Natural killer cell treated with Interleukin-12 subunit alpha and Interleukin-12 subunit beta and Interleukin-15 and Interleukin-18, amount 100 ng/mL, for 72 hours (primary cell): Measurements from ENCODE around the gene AKT1S1. TPM values are rescaled to one million over a fixed set of nuclear protein-coding genes. Genes with fewer than 3 reads are reported as not detected.

ENCODE experiments used
- ATAC-seq, 2 donors: fragments of 150-1000 bp; cut with Tn5 transposase in 1 of 2; sonication (Bioruptor Pico), chemical (Tn5 transposase) in 1 of 2; 2 replicates each; pipeline ENCODE4 v1.10.0; 2021
- DNase-seq: peaks from one replicate; pipeline ENCODE4 v3.0.0; 2022; ENCODE audit warnings: low spot score
- H3K27ac Mint-ChIP-seq, 2 donors: 1 replicate in 1 of 2; 2 replicates in 1 of 2; pipeline ENCODE4 v1.8.0; 2022; ENCODE audit warnings: mixed read lengths in 2 of 2, mild to moderate bottlenecking in 1 of 2, moderate library complexity in 1 of 2
- H3K27me3 Mint-ChIP-seq, 2 donors: 1 replicate in 1 of 2; 2 replicates in 1 of 2; pipeline ENCODE4 v1.8.0; 2022; ENCODE audit warnings: mixed read lengths in 2 of 2
- H3K36me3 Mint-ChIP-seq: one replicate; pipeline ENCODE4 v1.8.0; 2022; ENCODE audit warnings: mixed read lengths
- H3K4me1 Mint-ChIP-seq, 2 donors: 1 replicate in 1 of 2; 2 replicates in 1 of 2; pipeline ENCODE4 v1.8.0; 2022; ENCODE audit warnings: low read depth in 2 of 2, mixed read lengths in 2 of 2, mild to moderate bottlenecking in 1 of 2
- H3K4me3 Mint-ChIP-seq: one replicate; pipeline ENCODE4 v1.8.0; 2022; ENCODE audit warnings: mixed read lengths
- H3K9me3 Mint-ChIP-seq: 2 replicates; pipeline ENCODE4 v1.8.0; 2022; ENCODE audit warnings: mixed read lengths
- total RNA-seq, 2 donors: library from RNA; stranded (reverse); gene quantifications; one replicate each; pipeline ENCODE4 v1.2.3, GENCODE V29; 2022

The AKT1S1 gene
- total RNA-seq, 2 donors from 2014 or later = 16.8 to 32.1 TPM

DNA sequence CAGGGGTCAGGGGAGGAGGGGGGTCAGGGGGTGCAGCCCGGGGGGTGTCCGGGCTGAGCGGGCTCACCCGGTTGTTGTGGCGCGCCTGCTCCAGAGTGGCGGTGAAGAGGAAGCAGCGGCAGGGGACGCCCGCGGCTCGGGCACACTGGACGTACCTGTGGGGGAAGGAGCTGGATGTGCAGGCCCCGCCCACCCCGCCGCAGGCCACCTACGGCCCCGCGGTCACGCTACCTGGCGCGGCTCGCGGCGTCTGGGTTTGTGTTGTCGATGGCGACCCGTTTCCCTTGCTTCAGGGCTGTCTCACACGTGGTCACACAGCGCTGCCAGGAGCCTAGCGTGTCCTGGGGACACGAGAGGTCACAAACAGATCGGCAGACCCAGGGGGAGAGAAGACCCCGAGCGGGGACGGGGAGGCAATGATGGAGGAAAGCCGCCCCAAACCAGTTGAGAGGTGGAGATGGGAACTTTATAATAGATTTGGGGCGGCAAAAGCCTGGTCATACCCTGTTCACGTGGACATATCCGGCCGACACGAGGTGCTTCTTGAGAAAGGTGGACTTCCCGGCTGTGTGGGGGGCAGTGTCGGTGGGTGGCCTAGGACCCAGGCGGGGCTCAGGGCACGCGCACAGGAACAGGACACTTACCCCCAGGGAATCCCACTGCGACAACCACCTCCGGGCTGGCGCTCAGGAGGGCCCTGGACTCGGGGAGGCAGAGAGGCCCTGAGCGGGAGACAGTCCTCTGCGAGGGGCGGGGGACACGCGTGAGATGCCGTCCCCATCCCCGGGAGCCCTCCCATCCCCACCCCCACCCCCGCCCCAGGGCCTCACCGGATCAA is 15.4 kb downstream of the AKT1S1 start:
- Mint-ChIP-seq H3K4me1 (peaks cover 28 to 31% of the 10 kb centered on the region in 2 donors), H3K27me3 (no peaks in the 10 kb centered on the region), H3K27ac (no peak overlapping the region), H3K36me3 (no peaks in the 10 kb centered on the region), H3K4me3 (no peak overlapping the region), H3K9me3 (no peaks in the 10 kb centered on the region)
- ATAC-seq = no peak
- no peak for DNase-seq

DNA sequence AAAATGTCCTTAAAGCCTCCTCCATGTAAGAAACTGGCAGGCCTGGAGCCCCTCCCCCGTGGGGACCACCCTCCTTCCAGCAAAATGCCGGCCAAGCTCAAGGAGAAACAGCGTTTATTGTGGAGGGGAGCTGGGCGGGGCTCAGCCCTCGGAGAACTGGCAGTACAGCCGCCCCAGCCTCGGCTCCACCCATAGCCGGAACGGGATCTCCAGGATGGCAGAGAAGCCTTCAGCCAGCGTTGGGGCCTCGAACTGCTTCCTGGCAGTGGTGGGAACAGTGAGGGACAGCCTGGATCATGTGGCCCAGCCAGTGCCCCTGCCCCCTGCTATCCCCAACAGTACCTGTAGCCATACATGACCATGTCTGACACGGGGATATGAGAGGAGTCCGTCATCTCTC is 16.0 kb downstream of the AKT1S1 start:
- ATAC-seq (no peak), DNase-seq (no peak)
- H3K27ac Mint-ChIP-seq = no peak overlapping the region
- no peaks in the 10 kb centered on the region for H3K9me3 Mint-ChIP-seq
- no peaks in the 10 kb centered on the region for H3K36me3 Mint-ChIP-seq
- H3K27me3 Mint-ChIP-seq = no peaks in the 10 kb centered on the region
- H3K4me3 Mint-ChIP-seq = no peak overlapping the region
- peaks cover 22 to 24% of the 10 kb centered on the region in 2 donors for H3K4me1 Mint-ChIP-seq

DNA sequence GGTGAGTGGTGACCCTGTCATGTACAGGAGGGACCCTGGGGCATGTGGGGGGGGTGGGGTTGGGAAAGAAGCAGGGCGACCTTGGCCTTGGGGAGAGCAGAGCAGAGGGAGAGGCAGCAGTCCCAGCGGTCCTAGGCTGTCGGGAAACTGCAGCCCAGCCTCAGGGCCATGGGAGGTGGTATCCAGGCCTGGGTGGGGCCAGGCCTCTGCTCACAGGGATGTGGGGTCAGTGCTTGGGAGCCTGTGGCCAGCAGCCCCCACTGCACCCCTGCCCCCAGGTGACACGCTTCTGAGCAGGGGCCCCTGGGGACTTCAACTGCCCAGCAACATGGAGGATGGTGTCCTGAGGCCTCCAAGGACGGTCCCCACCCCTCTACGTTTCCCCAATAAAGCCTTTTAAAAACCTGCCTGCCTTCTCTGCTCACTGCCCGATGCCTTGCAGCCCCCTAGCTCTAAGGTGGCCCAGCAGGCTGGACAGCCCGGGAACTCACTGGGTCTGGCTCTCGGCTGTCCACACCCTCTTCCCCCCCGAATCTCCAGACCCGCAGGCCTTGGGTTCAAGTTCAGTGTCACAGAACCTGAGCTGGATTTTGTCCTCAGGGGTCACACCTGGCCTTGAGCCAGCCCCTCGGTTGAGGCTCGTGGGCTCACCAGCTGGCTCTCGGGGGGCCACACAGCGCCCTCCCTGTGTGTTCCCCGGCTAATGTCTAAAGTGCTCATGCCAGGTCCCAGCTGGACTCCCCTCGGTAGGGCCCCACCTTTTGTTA is 16.6 kb downstream of the AKT1S1 start:
- ATAC-seq (no peak), DNase-seq (no peak)
- H3K4me1 Mint-ChIP-seq = peaks cover 17 to 19% of the 10 kb centered on the region in 2 donors
- H3K9me3 Mint-ChIP-seq = no peaks in the 10 kb centered on the region
- no peaks in the 10 kb centered on the region for H3K36me3 Mint-ChIP-seq
- H3K27me3 Mint-ChIP-seq = no peaks in the 10 kb centered on the region
- no peak overlapping the region for H3K4me3 Mint-ChIP-seq
- no peak overlapping the region for H3K27ac Mint-ChIP-seq

DNA sequence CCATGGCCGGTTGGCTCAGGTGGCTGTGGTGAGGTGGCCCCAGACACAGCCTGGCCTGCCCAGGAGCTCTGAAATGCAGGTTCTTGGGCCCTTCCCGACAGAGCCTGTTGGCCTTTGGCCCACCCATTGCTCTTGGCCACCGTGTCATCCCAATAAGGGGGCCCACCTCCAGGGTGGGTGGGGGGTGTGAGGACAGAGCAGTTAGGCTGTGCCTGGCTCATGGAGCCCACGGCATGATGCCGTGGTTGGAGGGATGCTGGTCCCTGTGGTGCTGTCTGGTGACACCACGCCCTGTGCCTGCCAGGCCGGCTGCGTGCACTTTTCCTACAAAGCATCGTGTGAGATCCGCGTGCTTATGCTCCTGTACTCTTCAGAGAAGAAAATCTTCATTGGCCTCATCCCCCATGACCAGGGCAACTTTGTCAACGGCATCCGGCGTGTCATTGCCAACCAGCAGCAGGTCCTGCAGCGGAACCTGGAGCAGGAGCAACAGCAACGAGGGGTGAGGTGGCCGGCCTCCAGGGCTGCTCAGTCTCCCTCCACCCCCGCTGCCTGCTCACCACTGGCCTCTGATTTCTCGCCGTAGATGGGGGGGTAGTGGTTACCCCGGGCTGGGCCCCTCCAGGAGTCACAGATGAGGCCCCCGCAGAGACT is 17.3 kb downstream of the AKT1S1 start:
- Mint-ChIP-seq H3K36me3 (no peaks in the 10 kb centered on the region), H3K4me3 (no peak overlapping the region), H3K27ac (no peak overlapping the region), H3K4me1 (peaks cover 13 to 14% of the 10 kb centered on the region in 2 donors), H3K9me3 (no peaks in the 10 kb centered on the region), H3K27me3 (no peaks in the 10 kb centered on the region)
- ATAC-seq = no peak
- no peak for DNase-seq

DNA sequence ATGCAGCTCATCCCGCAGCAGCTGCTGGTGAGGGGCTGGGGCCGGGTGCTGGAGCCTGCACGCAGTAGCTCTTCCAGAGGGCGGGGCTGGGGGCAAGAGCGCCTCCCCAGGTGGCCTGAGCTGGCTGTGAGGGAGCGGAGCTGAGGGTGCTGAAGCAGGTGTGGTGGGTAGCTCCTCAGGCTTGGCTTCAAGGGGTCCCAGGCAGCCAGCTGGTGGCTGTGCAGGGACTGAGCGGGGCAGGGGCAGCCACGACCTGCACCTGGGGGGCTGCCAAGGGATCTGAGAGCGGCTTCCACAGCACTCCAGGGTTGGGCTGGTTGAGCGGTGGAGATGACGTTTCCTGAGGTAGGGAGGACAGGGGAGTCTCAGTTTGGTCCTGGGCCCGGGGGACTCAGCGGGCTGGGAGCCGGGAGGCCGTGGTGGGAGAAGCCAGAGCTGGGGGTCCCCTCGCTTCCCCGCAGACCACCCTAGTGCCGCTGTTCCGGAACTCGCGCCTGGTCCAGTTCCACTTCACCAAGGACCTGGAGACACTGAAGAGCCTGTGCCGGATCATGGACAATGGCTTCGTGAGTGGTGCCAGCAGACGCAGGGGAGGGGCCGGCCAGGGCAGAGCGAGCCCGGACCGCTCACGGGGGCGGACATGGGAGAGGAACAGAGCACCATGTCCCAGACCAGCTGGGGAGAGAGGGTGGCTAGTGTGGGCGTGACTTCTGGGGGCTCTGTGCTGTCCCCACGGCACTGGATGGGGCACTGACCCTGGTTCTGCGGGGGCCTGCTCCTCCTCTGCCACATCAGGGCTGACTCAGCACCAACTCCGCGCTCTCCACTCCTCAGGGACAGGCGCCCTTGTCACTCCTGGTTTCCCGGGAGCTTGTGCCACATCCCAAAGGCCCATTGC is 18.8 kb downstream of the AKT1S1 start:
- H3K4me1 Mint-ChIP-seq = peaks cover 3 to 4% of the 10 kb centered on the region in 2 donors
- H3K9me3 Mint-ChIP-seq = no peaks in the 10 kb centered on the region
- ATAC-seq = no peak
- H3K27me3 Mint-ChIP-seq = no peaks in the 10 kb centered on the region
- no peak for DNase-seq
- no peak overlapping the region for H3K4me3 Mint-ChIP-seq
- no peak overlapping the region for H3K27ac Mint-ChIP-seq
- H3K36me3 Mint-ChIP-seq = no peaks in the 10 kb centered on the region

DNA sequence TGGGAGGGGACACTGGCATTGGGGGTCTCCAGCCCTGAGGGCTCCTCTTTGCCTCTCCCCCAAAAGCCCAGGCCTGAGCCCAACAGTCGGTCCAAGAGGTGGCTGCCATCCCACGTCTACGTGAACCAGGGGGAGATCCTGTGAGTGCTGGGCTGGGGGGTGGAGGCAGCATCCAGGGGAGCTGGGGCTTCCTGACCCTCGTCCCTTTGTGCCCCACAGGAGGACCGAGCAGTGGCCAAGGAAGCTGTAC is 19.4 kb downstream of the AKT1S1 start:
- H3K4me1 Mint-ChIP-seq = peaks cover under 1% of the 10 kb centered on the region in 2 donors
- no peaks in the 10 kb centered on the region for H3K9me3 Mint-ChIP-seq
- no peaks in the 10 kb centered on the region for H3K27me3 Mint-ChIP-seq
- H3K27ac Mint-ChIP-seq = no peak overlapping the region
- H3K36me3 Mint-ChIP-seq = no peaks in the 10 kb centered on the region
- no peak for DNase-seq
- ATAC-seq = no peak
- H3K4me3 Mint-ChIP-seq = no peak overlapping the region

DNA sequence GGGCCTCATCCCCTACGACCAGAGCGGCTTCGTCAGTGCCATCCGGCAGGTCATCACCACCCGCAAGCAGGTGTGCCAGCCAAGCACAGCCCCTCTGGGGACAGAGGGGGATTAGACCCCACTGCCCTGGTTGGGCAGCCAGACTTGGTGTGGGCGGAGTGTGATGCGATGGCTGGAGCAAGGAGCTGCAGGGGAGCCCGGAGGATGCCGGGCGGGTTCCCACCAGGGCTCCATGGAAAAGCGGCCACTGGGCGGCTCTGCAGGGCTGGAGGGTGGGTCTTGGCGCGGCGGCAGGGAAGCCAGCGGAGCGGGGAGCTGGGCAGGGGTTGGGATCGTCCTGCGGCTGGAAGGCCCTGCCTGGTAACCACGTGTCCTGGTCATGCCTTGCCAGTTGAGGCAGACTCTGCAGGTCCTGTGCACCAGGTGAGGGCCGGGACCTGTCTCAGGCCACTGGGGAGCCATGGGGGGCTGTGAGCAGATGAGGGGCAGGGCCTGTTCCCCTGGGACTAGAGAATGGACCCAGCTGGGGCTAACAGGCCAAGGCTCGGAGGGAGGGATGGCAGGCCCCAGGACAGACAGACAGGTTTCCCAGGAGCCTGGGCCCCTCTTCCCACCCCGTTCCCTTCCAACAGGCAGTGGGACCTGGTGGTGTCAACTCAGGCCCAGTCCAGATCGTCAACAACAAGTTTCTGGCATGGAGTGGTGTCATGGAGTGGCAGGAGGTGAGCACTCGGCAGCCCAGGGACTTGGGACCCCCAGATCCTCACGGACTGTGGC is 19.9 kb downstream of the AKT1S1 start:
- H3K36me3 Mint-ChIP-seq = no peaks in the 10 kb centered on the region
- H3K27me3 Mint-ChIP-seq = no peaks in the 10 kb centered on the region
- H3K4me1 Mint-ChIP-seq = peaks cover 6% of the 10 kb centered on the region in 2 donors
- ATAC-seq (no peak), DNase-seq (no peak)
- H3K27ac Mint-ChIP-seq = no peak overlapping the region
- H3K4me3 Mint-ChIP-seq = no peak overlapping the region
- no peaks in the 10 kb centered on the region for H3K9me3 Mint-ChIP-seq

DNA sequence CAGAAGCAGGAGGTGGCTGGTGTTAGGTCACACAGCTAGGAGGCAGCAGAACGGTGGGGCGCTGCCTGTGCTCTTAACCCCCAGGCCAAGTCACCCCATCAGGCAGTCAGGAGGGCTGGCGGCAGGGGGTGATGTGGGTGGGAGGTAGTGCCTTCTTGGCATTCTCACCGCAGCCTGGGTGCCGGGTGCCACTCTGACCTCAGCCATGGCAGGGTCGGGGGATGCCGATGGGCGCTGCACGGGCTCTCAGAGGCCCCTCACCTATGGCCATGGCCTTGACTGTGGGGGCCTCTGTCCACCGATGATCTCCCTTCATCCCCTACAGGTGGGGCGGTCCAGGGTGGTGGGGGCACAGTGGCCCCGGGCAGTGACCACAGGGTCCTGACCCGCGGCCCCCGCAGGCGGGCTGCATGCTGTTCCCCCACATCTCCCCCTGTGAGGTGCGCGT is 20.6 kb downstream of the AKT1S1 start:
- ATAC-seq (peak in 1 of 2 donors; percentile 5), DNase-seq (no peak)
- H3K9me3 Mint-ChIP-seq = no peaks in the 10 kb centered on the region
- no peaks in the 10 kb centered on the region for H3K36me3 Mint-ChIP-seq
- H3K27ac Mint-ChIP-seq = no peak overlapping the region
- H3K4me1 Mint-ChIP-seq = peaks cover 9% of the 10 kb centered on the region in 2 donors
- no peak overlapping the region for H3K4me3 Mint-ChIP-seq
- no peaks in the 10 kb centered on the region for H3K27me3 Mint-ChIP-seq

DNA sequence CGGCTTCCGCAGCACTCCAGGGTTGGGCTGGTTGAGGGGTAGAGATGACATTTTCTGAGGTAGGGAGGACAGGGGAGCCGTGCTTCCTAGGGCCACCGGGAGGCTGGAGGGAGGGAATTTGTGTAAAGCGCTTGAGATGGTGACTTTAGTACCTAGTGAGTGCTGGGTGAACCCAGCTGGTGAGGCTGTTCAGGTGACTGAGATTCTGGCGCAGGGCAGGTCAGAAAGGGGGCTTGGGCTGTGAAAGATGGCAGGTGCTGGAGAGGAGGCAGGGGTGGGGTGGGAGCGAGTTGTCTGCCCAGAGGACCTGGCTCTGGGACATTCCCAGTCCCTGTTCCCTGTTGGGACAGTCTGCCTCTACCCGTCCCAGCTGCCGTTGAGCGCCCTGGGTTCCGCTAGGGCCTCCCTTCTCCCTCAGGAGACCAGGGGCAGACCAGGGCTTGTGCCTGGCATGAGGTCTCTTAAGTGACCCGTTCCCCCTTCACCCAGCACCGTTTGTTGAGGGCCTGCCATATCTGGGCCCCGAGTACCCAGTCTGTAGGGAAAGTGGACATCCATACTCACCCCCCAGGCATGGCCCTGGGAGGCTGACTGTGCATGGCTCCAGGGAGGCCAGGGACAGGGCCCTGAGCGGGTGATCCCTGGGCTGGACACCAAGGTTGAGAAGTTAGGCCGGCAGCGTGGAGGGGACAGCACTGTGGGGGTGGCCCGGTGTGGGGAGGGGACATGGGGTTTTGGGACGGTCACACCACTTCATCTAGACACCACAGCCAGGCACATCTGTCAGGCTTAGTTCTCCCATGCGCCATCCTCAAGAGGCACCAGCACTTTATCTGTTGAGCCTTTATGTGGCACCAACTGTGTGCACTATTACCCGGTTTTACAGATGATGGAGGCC is 21.2 kb downstream of the AKT1S1 start:
- H3K4me3 Mint-ChIP-seq = no peak overlapping the region
- H3K36me3 Mint-ChIP-seq = no peaks in the 10 kb centered on the region
- peaks cover 9% of the 10 kb centered on the region in 2 donors for H3K4me1 Mint-ChIP-seq
- peak overlapping the region in 1 of 2 donors; percentile 57 for H3K27ac Mint-ChIP-seq
- H3K9me3 Mint-ChIP-seq = no peaks in the 10 kb centered on the region
- H3K27me3 Mint-ChIP-seq = no peaks in the 10 kb centered on the region
- ATAC-seq (no peak), DNase-seq (no peak)

DNA sequence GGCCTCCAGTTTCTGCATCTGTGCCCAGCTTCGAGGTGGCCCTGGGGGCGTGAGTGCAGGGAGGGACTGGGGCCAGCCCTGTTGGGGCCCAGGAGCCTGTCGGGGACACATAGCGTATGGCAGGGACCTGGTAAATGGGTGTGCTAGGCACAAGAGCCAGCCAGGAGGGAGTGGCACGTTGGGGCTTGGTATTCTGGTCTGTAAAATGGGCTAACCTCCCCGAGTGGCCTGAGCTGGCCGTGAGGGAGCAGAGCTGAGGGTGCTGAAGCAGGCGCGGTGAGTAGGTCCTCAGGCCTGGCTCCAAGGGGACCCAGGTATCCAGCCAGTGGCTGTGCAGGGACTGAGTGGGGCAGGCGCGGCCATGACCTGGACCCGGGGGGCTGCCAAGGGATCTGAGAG is 21.9 kb downstream of the AKT1S1 start:
- Mint-ChIP-seq H3K4me3 (no peak overlapping the region), H3K36me3 (no peaks in the 10 kb centered on the region), H3K27ac (peak overlapping the region in 1 of 2 donors; percentile 57), H3K27me3 (no peaks in the 10 kb centered on the region), H3K4me1 (peaks cover 9 to 11% of the 10 kb centered on the region in 2 donors), H3K9me3 (no peaks in the 10 kb centered on the region)
- ATAC-seq = no peak
- DNase-seq = no peak

DNA sequence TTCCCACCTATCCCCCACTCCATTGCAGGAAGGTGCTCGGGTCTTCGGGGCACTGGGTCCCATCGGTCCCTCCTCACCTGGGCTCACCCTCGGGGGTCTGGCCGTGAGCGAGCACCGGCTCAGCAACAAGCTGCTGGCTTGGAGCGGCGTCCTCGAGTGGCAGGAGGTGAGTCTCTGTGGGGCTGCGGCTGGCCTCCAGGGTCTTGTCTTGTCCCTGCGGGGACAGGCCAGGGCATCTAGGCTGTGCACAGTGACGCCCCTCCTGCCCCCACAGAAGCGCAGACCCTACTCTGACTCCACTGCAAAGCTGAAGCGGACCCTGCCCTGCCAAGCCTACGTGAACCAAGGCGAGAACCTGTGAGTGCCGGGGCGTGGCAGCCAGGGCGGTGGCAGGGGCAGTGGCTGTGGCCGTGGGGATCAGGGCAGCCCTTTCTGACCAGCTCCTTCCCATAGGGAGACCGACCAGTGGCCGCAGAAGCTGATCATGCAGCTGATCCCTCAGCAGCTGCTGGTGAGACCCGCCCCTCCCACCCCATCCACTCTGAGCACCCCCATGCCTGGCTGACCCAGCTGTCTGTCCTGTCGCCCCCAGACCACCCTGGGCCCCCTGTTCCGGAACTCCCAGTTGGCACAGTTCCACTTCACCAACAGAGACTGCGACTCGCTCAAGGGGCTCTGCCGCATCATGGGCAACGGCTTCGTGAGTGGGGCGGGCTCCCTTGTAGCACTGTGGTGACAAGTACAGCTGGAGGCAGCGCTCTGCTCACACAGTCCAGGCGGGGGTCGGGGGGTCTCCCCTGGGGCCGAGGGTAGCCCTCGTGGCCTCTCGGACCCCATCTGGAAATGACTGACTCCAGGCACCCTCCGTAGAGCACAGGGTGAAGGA is 22.5 kb downstream of the AKT1S1 start:
- H3K4me3 Mint-ChIP-seq = no peak overlapping the region
- H3K36me3 Mint-ChIP-seq = no peaks in the 10 kb centered on the region
- ATAC-seq (no peak), DNase-seq (no peak)
- H3K9me3 Mint-ChIP-seq = no peaks in the 10 kb centered on the region
- peaks cover 15 to 17% of the 10 kb centered on the region in 2 donors for H3K4me1 Mint-ChIP-seq
- no peak overlapping the region for H3K27ac Mint-ChIP-seq
- no peaks in the 10 kb centered on the region for H3K27me3 Mint-ChIP-seq
